Activated CD4-positive, alpha-beta T cell treated with anti-CD3 and anti-CD28 coated beads, Interleukin-2, amount 10 ng/mL, durations not matched to agents 24 days and 14 days (primary cell): ENCODE measurements around the gene ZNF750. TPM values are rescaled to one million over a fixed set of nuclear protein-coding genes. Genes with fewer than 3 reads are reported as not detected.
"Not testable (repeated sequence)": the region's sequence is repeated elsewhere in the genome, so short reads cannot be mapped to it uniquely, and the experiment has no call there.

ENCODE experiments used
- DNase-seq: peaks from one replicate; pipeline ENCODE4 v3.0.0; 2022
- H3K27ac Mint-ChIP-seq: one replicate; pipeline ENCODE4 v1.8.0; 2022; ENCODE audit warnings: mild to moderate bottlenecking, mixed read lengths
- H3K27me3 Mint-ChIP-seq: one replicate; pipeline ENCODE4 v1.8.0; 2022; ENCODE audit warnings: mixed read lengths
- H3K36me3 Mint-ChIP-seq: one replicate; pipeline ENCODE4 v1.8.0; 2022; ENCODE audit warnings: low read depth, mild to moderate bottlenecking, mixed read lengths
- H3K4me1 Mint-ChIP-seq: one replicate; pipeline ENCODE4 v1.8.0; 2021; ENCODE audit warnings: mixed read lengths
- H3K4me3 Mint-ChIP-seq: one replicate; pipeline ENCODE4 v1.8.0; 2022; ENCODE audit warnings: mild to moderate bottlenecking, moderate library complexity, mixed read lengths
- H3K9me3 Mint-ChIP-seq: one replicate; pipeline ENCODE4 v1.8.0; 2021; ENCODE audit warnings: mixed read lengths
- intact Hi-C: fragments of 100-400 bp; cut with micrococcal nuclease; formaldehyde crosslinking; loops from one replicate; pipeline ENCODE4 v1.15.1; 2023
- total RNA-seq: library from RNA; stranded (reverse); gene quantifications from 2 replicates; pipeline ENCODE4 v1.2.3, GENCODE V29; 2022

The ZNF750 gene
- total RNA-seq, 1 donor from 2014 or later = not detected

DNA sequence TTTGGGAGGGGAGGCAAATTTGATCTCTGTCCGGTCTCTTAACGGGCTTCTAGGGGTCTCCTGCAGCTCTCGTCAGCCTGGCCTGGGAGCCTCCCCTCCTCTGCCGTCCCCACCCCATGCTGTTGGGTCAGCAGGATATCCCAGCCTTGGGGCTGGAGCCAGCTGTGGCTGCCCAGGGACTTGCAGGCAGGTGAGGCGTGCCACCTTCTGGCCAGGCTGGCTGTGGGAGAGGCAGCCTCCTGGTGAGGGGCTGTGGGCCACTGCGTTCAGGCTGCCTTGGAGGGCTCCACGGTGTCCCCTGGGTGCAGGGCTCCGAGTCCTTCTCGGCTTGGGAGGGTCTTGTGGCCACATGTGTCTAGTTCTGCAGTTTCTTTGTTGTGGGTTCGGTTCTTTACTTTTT, 53.4 kb downstream of the ZNF750 start:
- H3K4me3 Mint-ChIP-seq = no peak overlapping the region
- H3K27ac Mint-ChIP-seq = no peak overlapping the region
- peaks cover 20% of the 10 kb centered on the region for H3K36me3 Mint-ChIP-seq
- no peaks in the 10 kb centered on the region for H3K27me3 Mint-ChIP-seq
- peaks cover 11% of the 10 kb centered on the region for H3K4me1 Mint-ChIP-seq
- DNase-seq = no peak
- intact Hi-C loops = loop anchor here (10.0 kb wide), 1 partner anchor 78 kb away; no protein-coding TSS in a partner anchor
- H3K9me3 Mint-ChIP-seq = no peaks in the 10 kb centered on the region

DNA sequence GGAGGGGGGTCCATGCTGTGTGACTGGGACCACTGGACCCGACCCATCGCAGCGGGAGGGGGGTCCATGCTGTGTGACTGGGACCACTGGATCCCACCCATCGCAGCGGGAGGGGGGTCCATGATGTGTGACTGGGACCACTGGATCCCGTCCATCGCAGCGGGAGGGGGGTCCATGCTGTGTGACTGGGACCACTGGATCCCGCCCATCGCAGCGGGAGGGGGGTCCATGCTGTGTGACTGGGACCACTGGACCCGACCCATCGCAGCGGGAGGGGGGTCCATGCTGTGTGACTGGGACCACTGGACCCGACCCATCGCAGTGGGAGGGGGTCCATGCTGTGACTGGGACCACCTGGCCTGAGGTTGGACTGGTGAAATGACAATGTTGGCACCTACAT, 54.2 kb downstream of the ZNF750 start:
- H3K27me3 Mint-ChIP-seq, H3K9me3 Mint-ChIP-seq, H3K27ac Mint-ChIP-seq, H3K4me3 Mint-ChIP-seq, H3K4me1 Mint-ChIP-seq, DNase-seq: not testable (repeated sequence)
- intact Hi-C loops = loop anchor here (10.0 kb wide), 1 partner anchor 79 kb away; no protein-coding TSS in a partner anchor
- peaks cover 22% of the 10 kb centered on the region for H3K36me3 Mint-ChIP-seq

DNA sequence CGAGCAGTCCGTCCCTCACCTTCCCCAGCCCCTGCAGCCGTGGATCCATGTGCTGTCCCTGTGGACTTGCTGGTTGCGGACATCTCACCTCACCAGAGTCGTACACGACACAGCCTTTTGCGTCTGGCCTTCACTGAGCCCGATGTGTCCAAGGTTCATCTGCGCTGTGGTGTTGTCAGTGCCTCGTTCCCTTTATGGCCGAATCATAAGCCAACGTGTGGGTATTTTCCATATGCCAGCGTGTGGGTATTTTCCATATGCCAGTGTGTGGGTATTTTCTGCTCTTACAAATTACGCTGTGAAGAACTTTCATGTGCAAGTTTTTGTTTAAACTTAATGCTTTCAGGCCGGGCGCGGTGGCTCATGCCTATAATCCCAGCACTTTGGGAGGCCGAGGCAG, 56.3 kb downstream of the ZNF750 start:
- Mint-ChIP-seq H3K4me1 (peaks cover 9% of the 10 kb centered on the region), H3K27ac (no peak overlapping the region), H3K36me3 (peaks cover 22% of the 10 kb centered on the region), H3K9me3 (no peaks in the 10 kb centered on the region), H3K4me3 (no peak overlapping the region), H3K27me3 (no peaks in the 10 kb centered on the region)
- intact Hi-C loops = loop anchor here (2.0 to 10.0 kb wide), 2 partner anchors 81 to 133 kb away; no protein-coding TSS in a partner anchor
- DNase-seq = no peak

DNA sequence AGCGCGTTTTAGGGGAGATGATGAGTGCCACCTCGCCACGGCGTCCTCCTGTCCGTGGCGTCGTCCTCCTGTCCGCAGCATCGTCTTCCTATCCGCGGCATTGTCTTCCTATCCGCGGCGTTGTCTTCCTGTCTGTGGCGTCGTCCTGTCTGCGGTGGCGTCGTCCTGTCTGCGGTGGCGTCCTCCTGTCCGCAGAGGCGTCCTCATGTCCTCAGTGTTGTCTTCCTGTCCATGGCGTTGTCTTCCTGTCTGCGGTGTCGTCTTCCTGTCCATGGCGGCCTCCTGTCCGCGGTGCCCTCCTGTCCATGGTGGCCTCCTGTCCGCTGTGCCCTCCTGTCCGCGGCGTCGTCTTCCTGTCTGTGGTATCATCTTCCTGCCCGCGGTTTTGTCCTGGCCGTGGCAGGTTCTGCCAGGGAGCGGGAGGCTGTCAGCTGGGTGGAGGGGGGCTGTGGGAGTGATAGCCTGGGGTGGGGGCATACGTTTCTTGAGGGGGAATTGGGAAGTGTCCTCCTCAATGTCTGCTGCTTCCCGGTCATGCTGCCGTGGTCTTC, 57.1 kb downstream of the ZNF750 start:
- Mint-ChIP-seq H3K27ac (peak overlapping the region; percentile 25), H3K4me3 (no peak overlapping the region), H3K9me3 (no peaks in the 10 kb centered on the region), H3K27me3 (no peaks in the 10 kb centered on the region), H3K36me3 (peaks cover 20% of the 10 kb centered on the region), H3K4me1 (peaks cover 9% of the 10 kb centered on the region)
- intact Hi-C loops = loop anchor here (2.0 to 10.0 kb wide), 2 partner anchors 82 to 134 kb away; no protein-coding TSS in a partner anchor
- DNase-seq = no peak

DNA sequence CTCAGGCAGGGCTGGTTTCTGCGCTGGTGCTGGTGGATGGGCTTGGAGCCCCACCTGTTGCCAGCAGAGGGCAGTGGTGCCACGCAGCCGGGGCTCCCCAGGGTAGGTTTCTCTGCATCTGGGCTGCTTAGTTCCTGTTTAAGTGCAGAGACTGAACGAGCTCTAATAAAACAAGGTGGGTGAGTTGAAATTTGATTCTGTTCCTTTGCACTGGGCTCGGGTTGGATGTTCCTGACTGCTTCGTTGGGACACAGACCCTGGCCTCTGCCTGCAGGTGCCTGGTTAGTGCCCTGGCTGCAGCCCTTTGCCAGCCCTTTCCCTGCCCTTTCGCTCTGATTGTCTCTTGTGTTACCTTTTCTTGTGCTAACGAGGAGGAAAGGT, 57.9 kb downstream of the ZNF750 start:
- H3K36me3 Mint-ChIP-seq = peaks cover 22% of the 10 kb centered on the region
- no peaks in the 10 kb centered on the region for H3K9me3 Mint-ChIP-seq
- intact Hi-C loops = loop anchor here (2.0 to 10.0 kb wide), 2 partner anchors 83 to 135 kb away; no protein-coding TSS in a partner anchor
- no peak overlapping the region for H3K4me3 Mint-ChIP-seq
- peak; percentile 96 for DNase-seq
- H3K27ac Mint-ChIP-seq = no peak overlapping the region
- peaks cover 9% of the 10 kb centered on the region for H3K4me1 Mint-ChIP-seq
- no peaks in the 10 kb centered on the region for H3K27me3 Mint-ChIP-seq

- Mint-ChIP-seq H3K4me1 (peaks cover 9% of the 10 kb centered on the region), H3K27me3 (no peaks in the 10 kb centered on the region), H3K27ac (no peak overlapping the region), H3K36me3 (peaks cover 22% of the 10 kb centered on the region), H3K4me3 (no peak overlapping the region), H3K9me3 (no peaks in the 10 kb centered on the region)
- intact Hi-C loops = loop anchor here (10.0 kb wide), 1 partner anchor 84 kb away; no protein-coding TSS in a partner anchor
- no peak for DNase-seq
Measured at GRCh38 chr17:82780971-82781893, 58.6 kb downstream of the ZNF750 start.

- no peaks in the 10 kb centered on the region for H3K27me3 Mint-ChIP-seq
- DNase-seq = no peak
- intact Hi-C loops = loop anchor here (10.0 kb wide), 1 partner anchor 85 kb away; no protein-coding TSS in a partner anchor
- no peaks in the 10 kb centered on the region for H3K9me3 Mint-ChIP-seq
- H3K4me3 Mint-ChIP-seq = no peak overlapping the region
- no peak overlapping the region for H3K27ac Mint-ChIP-seq
- H3K36me3 Mint-ChIP-seq = peaks cover 20% of the 10 kb centered on the region
- peaks cover 11% of the 10 kb centered on the region for H3K4me1 Mint-ChIP-seq
Measured at GRCh38 chr17:82780195-82780594, 59.6 kb downstream of the ZNF750 start.

DNA sequence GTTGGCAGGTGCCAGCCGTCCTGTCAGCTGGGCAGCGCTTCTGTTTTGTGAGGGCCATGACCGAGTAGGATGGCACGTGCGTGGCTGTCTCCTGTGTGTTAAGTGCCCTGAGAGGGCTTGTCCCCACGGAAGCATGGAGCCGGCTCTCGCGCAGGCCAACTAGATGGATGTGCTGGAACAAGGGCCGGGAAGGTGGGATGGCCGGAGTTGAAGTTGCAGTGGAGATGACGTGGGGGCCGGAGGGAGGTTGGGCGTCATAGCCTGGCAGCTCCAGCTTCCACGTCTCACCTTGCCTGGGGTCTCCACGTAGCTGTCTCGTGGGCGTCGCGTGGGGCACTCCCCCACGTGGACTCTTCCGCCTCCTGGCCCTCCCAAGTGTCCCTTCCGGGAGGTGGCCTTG, 60.3 kb downstream of the ZNF750 start:
- intact Hi-C loops = no loop called here
- Mint-ChIP-seq H3K4me1 (peaks cover 11% of the 10 kb centered on the region), H3K4me3 (no peak overlapping the region), H3K27me3 (no peaks in the 10 kb centered on the region), H3K27ac (no peak overlapping the region), H3K36me3 (peaks cover 22% of the 10 kb centered on the region), H3K9me3 (no peaks in the 10 kb centered on the region)
- no peak for DNase-seq

Other genes with a start within 250 kb of the ZNF750 start
- 62.8 and 66.8 TPM in 2 replicates for gene WDR45B, start 191.6 kb downstream of the ZNF750 start, total RNA-seq
- 4.9 and 5.4 TPM in 2 replicates for gene RAB40B, start 141.3 kb downstream of the ZNF750 start, total RNA-seq
- 38.7 and 43.4 TPM in 2 replicates for gene FN3KRP, start 123.3 kb downstream of the ZNF750 start, total RNA-seq
- 2.9 and 3.7 TPM in 2 replicates for gene FN3K, start 104.4 kb downstream of the ZNF750 start, total RNA-seq
- gene TBCD, start 88.0 kb downstream of the ZNF750 start, total RNA-seq = 117 and 122 TPM in 2 replicates
- gene METRNL, start 239.6 kb upstream of the ZNF750 start, total RNA-seq = 19.6 and 22.3 TPM in 2 replicates